Mucosa of descending colon (tissue), 3 donors: ENCODE measurements around the gene CALML6. TPM values are rescaled to one million over a fixed set of nuclear protein-coding genes. Genes with fewer than 3 reads are reported as not detected.

ENCODE experiments used
- ATAC-seq: fragments of 200-7000 bp; cut with Tn5 transposase; one replicate; pipeline ENCODE4 v1.9.1; 2020; ENCODE audit warnings: mild to moderate bottlenecking, moderate library complexity
- DNase-seq, 3 donors: peaks; one replicate each; pipeline ENCODE4 v3.0.0-alpha.2; 2020
- H3K36me3 ChIP-seq: fragments of 200-600 bp; one replicate; pipeline ENCODE4 v1.8.0; 2021; ENCODE audit warnings: low read depth, mild to moderate bottlenecking
- H3K4me1 ChIP-seq: fragments of 200-600 bp; one replicate; pipeline ENCODE4 v1.8.0; 2021; ENCODE audit warnings: low read depth, mild to moderate bottlenecking
- H3K4me3 ChIP-seq: fragments of 200-600 bp; one replicate; pipeline ENCODE4 v1.8.0; 2021; ENCODE audit warnings: mild to moderate bottlenecking
- H3K9me3 ChIP-seq: fragments of 200-600 bp; one replicate; pipeline ENCODE4 v1.8.0; 2021; ENCODE audit warnings: mild to moderate bottlenecking
- intact Hi-C, 2 donors: fragments of 100-400 bp; cut with DNase I in 1 of 2; cut with micrococcal nuclease in 1 of 2; formaldehyde crosslinking; loops; one replicate each; pipeline versions ENCODE4 v1.11.0 to v1.11.1; 2022; cut with DNase I, micrococcal nuclease
- total RNA-seq, 3 donors: library from RNA; stranded (reverse); fragmentation: NEBNext Ultra II Directional in 2 of 3; extraction: Animal tissue kit (Norgen Biotek cat#: 25700) in 2 of 3; gene quantifications; one replicate each; pipeline versions ENCODE4 v1.2.1 to v1.2.4, GENCODE V29; 2021 to 2023
- TF ChIP-seq, protein P1 (sequence below): fragments of 200-600 bp; IDR thresholded peaks from one replicate; pipeline ENCODE4 v1.8.0; 2022; ENCODE audit warnings: antibody characterized with exemption, mild to moderate bottlenecking
- donor health status: DM: no; HTN: no; CAD: no; lungs with moderate emphysema.
- donor health status: DM: no; HTN: no; CAD: no.
- donor health status: DM: no; HTN: yes; CAD: no.

Gene CALML6
- total RNA-seq, 3 donors from 2014 or later: 0.32 to 1.2 (median 0.43) TPM

DNA sequence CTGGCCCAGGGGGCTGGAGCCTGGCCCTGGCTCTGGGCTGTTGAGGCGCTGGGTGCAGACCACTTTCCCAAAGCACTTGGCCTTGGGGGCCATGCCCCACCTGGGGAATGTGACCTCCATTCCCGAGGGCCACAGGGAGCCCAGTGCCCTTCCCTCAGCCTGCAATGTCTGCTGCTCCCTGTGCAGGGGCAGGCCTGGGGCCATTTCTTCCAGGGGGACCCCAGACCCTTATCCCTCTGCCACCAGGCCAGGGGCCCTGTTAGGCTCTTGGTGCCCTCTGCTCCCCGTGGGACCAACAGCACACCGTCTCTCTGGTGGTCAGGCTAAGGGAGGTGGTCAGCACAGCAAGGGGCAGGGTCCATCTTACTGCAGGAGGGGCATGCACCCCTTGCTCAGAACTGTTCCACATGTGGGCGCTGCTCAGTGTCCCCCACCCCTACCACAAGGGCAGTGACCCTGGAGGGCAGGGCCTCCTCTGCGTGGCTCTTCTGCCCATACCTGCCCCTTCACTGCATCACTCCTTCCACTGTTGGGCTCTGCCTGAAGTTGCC, 5.1 kb downstream of the CALML6 start:
- Histone ChIP-seq H3K4me1 (peaks cover 34% of the 10 kb centered on the region), H3K9me3 (no peaks in the 10 kb centered on the region), H3K36me3 (peaks cover 4% of the 10 kb centered on the region), H3K4me3 (no peak overlapping the region)
- ATAC-seq (no peak), DNase-seq (peak in 1 of 3 donors; percentile 72)
- intact Hi-C loops: no loop called here
- TF ChIP-seq, protein P1, sequence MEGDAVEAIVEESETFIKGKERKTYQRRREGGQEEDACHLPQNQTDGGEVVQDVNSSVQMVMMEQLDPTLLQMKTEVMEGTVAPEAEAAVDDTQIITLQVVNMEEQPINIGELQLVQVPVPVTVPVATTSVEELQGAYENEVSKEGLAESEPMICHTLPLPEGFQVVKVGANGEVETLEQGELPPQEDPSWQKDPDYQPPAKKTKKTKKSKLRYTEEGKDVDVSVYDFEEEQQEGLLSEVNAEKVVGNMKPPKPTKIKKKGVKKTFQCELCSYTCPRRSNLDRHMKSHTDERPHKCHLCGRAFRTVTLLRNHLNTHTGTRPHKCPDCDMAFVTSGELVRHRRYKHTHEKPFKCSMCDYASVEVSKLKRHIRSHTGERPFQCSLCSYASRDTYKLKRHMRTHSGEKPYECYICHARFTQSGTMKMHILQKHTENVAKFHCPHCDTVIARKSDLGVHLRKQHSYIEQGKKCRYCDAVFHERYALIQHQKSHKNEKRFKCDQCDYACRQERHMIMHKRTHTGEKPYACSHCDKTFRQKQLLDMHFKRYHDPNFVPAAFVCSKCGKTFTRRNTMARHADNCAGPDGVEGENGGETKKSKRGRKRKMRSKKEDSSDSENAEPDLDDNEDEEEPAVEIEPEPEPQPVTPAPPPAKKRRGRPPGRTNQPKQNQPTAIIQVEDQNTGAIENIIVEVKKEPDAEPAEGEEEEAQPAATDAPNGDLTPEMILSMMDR: no peak

DNA sequence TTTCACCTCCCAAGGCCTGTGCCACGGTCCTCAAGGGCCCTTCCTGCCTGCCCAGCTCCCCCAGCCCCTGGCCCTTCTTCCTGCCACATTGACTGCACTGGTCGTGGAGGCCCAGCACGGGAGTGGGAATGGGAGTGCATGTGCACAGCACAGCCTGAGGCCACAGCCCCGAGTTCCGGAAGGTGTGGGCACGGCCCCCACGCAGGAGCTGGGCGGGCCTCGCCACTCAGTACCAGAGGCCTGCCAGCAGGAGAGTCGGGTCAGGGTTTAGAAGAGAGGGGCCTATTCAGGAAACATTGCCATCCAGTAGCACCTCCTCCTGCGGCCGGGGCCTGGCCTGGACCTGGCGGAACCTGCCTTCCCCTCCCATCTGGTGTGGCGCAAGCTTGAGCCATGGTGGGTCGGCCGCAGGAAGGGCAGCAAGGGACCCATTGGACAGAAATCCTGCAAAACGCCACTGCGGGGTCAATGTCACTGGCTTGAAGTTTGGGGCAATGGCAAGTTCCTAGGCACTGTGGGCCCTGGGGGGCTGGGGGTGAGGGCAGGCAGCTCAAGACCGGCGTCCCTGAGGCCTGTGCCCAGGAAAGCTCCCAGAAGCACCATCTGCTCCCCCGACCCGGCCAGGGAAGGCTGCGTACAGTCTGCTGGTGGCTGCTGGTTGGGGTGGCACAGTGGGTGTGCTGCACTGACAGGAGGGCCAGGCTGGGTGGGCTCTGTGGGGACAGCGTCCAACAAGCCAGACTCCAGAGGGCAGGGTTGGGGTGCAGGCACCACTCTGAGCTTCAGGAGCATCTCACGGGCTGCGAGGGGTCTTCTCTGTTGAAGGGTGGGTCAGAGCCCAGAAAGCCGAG, 5.8 kb downstream of the CALML6 start:
- H3K9me3 ChIP-seq: no peaks in the 10 kb centered on the region
- TF ChIP-seq, protein P1: no peak
- intact Hi-C loops: no loop called here
- no peak overlapping the region for H3K4me3 ChIP-seq
- H3K4me1 ChIP-seq: peaks cover 32% of the 10 kb centered on the region
- peaks cover 4% of the 10 kb centered on the region for H3K36me3 ChIP-seq
- ATAC-seq (no peak), DNase-seq (peak in 1 of 3 donors; percentile 69)

DNA sequence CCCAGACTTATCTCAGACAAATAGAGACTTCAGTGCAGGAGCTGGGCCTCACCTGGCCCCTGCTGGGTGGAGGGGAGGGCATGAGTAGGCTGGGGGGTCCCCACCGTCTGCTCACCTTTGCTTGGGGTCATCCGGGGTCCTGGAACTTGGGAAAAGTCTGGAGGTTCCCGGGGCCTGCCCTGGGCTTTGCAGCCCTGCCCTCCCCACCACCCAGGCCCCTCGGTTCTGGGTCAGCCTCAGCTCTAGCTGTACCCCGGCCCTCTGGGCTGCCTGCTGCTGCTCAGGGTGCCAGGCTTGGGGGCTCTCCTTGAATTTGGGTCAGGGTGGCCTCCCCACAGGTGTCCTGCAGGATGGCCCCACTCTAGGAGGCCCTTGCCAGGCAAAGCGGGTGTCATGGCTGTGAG, 6.4 kb downstream of the CALML6 start:
- ATAC-seq (no peak), DNase-seq (no peak)
- intact Hi-C loops: no loop called here
- TF ChIP-seq, protein P1: no peak
- H3K4me3 ChIP-seq: no peak overlapping the region
- H3K9me3 ChIP-seq: no peaks in the 10 kb centered on the region
- H3K36me3 ChIP-seq: peaks cover 4% of the 10 kb centered on the region
- H3K4me1 ChIP-seq: peaks cover 27% of the 10 kb centered on the region

DNA sequence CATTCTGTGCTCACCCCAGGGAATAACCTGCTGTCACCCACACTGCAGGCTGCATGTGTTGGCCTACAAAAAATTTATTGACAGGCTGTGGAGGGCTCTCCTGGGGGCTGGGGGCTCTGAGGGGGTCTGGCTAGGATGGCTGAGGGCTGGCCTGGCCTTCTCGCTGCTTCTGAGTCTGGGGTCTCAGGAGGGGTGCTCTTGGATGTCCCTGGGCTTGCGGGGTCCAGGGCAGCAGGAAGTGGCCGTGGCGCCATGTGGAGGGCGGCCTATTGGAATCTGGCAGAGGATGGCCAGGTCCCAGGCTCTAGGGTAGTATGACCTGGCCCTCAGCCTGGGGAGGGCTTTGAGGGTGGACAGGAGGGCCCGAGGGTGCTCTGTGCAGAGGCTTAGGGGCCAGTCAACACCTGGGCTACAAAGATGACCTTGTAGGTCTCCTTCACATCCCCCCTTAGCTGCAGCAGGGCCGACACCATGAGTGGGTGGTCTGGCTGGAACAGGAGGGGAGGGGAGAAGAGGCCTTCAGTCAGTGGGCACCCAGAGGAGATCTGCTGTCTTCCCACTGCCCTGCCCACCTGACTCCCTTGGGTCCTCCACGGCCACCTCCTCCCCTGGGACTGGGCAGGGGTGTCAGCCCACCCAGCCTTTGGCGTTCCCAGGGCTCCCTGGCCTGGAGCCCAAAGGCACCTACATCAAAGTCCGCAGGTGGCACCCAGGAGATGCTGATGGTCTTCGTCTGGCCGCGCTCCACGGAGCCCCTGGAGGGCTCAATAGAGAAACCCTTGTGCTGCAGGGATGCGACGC, 7.0 kb downstream of the CALML6 start:
- no peaks in the 10 kb centered on the region for H3K9me3 ChIP-seq
- DNase-seq: no peak
- TF ChIP-seq, protein P1: no peak

DNA sequence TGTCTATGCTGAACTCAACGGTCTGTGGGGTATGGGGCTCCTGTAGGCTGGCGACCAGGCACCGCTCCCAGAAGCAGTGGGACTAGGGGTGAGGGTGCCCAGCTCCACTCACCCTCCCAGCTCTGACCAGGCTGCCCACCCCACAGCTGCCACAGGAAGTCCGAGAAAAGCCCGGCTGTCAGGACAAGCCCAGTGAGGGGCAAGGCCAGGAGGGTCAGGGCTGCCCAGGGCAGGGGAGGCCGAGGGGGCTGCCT, 7.6 kb downstream of the CALML6 start:
- H3K36me3 ChIP-seq: peaks cover 4% of the 10 kb centered on the region
- TF ChIP-seq, protein P1: no peak
- no peak overlapping the region for H3K4me3 ChIP-seq
- H3K9me3 ChIP-seq: no peaks in the 10 kb centered on the region
- H3K4me1 ChIP-seq: peaks cover 27% of the 10 kb centered on the region
- no peak for ATAC-seq
- no peak for DNase-seq
- intact Hi-C loops: no loop called here

More for the DNA sequence above, 7.0 kb downstream of the CALML6 start:
- intact Hi-C loops: no loop called here
- ATAC-seq: no peak
- Histone ChIP-seq H3K36me3 (peaks cover 4% of the 10 kb centered on the region), H3K4me1 (peaks cover 27% of the 10 kb centered on the region), H3K4me3 (no peak overlapping the region)
